ENCODE data around the gene TMEM143.

GRCh38 chr19:48354332-48354992 is 9.3 kb downstream of the TMEM143 start:
- TF ChIP-seq CTCF (IDR thresholded peaks at IDR 0.05) (no peak), POLR2A (IDR thresholded peaks at IDR 0.05) (no peak)
